ENCODE measurements around the gene PIAS4. TPM values are rescaled to one million over a fixed set of nuclear protein-coding genes. Genes with fewer than 3 reads are reported as not detected.
"Not testable (repeated sequence)": the region's sequence is repeated elsewhere in the genome, so short reads cannot be mapped to it uniquely, and the experiment has no call there.

Gene PIAS4
- 14.7 TPM for total RNA-seq

- DNase-seq, result peak; percentile 99
Observed at GRCh38 chr19:4007021-4007835, at the start of gene PIAS4. TSS of gene PIAS4 (plus strand) at chr19:4007736. CDS start at chr19:4007761, 25 bp downstream.

DNA sequence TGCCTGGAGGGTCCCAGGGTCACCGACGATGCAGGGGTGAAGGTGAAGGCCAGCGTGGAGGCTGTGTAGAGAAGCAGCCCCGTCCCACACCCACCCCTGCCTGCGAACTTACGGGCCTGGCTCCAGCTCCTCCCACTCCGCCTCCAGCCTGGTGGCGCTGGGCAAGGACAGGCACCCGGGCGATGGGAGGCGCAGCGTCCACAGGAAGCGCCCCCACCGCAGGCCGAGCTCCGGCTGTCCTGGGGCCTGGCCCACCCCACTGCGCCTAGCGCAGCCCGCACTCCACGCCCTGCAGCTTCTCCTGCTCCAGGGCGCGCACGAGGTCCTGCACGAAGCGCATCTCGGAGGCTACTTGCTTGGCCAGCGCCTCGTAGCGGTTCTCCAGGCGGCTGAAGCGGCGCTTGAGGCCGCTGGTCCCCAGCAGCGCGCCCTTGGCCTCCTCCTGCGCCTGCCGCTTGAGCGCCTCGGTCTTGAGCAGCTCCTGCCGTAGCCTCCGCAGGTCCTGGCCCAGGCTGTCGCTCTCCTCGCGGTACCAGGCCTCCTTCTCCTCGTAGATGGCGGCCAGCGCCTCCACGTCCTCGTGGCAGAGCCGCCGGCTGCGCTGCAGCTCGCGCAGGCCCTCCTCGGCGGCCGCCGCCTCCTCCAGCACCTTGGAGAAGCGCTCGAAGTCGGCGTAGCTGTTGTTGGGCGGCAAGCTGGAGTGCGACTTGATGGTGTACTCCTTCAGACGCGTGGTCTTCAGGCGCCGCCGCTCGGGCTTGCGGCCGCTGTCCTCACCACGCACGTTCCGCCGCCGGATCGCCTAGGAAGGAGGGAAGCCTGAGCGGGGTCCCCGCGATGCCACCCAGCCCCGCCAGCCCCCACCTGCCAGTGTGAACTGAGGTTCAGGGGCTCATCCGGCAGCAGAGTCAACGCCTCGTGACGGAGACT is 48.4 kb upstream of the PIAS4 start:
- no peak for DNase-seq

- no peak for DNase-seq
Observed at GRCh38 chr19:3959766-3960131, 47.8 kb upstream of the PIAS4 start.

DNA sequence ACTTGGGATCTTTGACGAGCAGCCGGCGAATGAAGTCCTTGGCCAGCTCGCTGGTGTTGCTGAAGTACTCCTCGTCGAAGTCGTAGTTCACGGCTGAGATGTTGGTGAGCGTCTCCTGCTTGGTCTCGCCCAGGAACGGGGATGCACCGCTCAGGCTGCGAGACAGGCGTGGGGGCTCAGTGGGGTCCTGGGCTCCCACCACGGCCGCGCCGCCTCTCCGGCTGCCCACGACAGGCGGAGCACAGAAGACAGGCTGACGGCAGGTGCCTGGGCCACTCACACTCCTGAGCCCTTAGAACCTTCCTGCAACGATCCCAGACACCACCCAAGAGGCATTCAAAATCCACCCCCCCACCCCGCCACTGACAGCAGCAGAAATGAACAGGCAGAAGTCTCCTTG is 46.5 kb upstream of the PIAS4 start:
- DNase-seq, result no peak

DNA sequence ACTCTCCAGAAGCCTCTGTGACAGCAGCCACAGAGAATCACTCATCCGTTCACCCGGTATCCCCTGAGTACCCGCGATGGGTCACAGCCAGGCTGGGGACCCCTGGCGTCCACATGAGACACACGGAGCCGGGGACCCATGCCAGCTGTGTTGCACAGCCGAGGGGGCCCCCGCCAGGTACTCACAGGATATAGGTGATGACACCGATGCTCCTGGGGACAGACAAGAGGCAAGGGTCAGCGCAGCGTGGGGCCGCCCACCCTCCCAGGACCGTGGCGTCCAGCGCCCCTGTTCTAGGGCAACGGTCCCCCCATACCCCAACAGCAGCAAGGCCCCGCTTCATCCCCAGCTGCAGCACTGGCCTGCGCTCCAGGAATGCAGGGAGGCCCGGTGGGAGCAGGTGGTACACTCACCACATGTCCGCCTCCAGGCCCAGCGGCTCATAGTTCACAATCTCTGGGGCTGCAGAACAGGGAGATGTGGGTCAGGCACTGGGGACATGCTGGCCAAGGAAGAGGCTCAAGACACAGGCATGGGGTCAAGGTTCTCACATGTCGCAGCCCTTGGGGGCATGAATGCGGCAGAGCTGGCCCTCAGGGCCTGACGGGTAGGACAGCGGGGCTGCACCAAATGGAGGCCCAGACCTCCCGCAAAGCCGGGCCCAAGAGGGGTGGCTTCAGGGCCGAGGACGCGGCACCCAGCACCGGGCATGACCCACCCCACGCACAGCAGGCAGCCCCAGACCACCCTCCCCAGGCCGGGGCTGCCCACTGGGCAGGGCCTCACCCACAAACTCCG is 43.9 kb upstream of the PIAS4 start:
- DNase-seq, result no peak

- DNase-seq, result no peak
Observed at GRCh38 chr19:3964256-3965194, 43.0 kb upstream of the PIAS4 start.

GRCh38 chr19:3966051-3967017 is 41.2 kb upstream of the PIAS4 start:
- DNase-seq, result no peak

GRCh38 chr19:3967983-3968382 is 39.6 kb upstream of the PIAS4 start:
- DNase-seq, result not testable (repeated sequence)

DNA sequence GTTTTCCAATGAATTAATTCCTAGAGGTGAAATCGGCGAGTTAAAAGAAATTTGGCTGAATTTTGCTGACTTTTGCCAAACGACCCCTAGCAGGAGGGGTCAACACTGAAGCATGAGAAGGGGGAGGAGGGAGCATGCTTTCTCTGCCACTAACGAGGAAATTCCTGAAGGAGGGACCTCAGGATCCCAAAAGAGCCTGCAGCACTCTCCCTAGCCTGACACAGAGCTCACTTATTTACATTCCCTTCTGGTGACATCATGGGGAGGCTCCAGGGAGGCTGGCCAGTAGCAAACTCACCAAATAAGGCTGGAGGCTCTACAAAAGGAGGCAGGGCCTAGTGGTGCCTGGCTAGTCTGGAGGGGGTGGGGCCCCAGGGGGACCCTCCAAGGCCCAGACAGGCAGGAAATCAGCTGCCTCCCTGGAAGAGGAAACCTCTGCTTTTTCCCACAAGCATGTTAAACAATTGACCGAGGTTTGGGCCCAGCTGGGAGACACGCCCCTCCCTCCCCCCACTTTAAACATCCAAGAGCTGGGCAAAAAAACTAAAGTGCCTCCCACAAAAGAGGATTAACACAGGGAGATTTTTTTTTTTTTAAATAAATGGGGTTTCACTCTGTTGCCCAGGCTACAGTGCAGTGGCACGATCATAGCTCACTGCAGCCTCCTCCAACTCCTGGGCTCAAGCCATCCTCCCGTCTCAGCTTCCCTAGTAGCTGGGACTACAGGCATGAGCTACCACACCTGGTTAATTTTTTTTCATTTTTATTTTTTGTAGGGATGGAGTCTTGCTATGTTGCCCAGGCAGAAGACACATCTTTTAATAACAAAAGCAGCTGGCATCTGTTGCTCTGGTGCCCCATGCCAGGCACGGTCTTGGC is 38.7 kb upstream of the PIAS4 start:
- DNase-seq, result peak; percentile 96

- DNase-seq, result peak; percentile 53
Observed at GRCh38 chr19:3969435-3970312, 37.9 kb upstream of the PIAS4 start.

GRCh38 chr19:3970313-3970807 is 37.2 kb upstream of the PIAS4 start:
- DNase-seq, result peak; percentile 23

DNA sequence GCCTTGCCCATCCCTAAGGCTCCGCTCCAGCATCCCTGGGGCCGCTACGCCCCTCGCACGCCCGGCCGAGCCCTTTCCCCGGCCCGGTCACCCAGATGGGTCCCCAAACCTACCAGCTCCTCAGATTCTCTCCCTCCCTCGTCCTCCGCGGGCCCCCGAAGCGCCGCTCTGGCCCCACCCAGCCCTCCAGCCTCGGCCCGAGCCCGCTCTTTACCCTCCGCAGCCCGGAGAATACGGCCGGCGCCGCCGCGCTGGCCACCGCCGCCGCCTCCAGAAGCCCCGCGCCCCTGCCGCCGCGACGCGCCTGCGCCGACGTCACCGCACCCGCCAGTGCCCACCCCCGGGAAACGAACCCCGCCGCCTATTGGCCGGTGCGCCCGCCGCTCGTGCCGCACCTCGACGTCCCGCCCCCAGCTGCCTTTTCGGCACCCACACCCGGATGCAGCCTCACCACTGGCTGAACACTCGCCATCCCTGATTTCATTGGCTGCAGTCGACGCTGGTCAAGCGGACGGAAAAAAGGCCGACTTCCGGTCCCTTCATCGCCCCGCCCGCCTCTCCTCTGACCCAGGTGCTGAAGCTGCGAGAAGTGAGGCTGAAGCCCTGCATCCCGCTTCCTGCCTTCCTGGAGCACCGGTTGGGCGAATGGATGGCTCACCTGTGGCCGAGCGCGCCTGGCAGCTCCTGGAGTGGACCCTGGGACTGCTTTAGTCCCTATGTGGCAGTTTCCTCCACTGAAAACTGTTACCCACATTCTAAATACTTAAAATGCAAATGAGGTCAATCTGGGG is 36.5 kb upstream of the PIAS4 start, which contains the start of gene DAPK3:
Gene DAPK3 (minus strand): TSS at position 292 of the 791 bp plus-strand sequence. CDS start 1,364 bp downstream, outside the sequence.
- DNase-seq, result peak; percentile 99

DNA sequence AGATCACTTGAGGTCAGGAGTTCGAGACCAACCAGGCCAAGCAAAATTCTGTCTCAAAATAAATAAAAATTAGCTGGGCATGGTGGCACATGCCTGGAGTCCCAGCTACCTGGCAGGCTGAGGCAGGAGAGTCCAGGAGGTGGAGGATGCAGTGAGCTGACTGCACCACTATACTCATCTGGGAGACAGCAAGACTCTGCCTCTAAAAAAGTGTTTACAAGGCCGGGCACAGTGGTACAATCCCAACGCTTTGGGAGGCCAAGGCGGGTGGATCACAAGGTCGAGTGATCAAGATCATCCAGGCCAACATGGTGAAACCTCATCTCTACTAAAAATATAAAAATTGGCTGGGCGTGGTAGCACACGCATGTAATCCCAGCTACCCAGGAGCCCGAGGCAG is 32.4 kb upstream of the PIAS4 start:
- DNase-seq, result no peak

GRCh38 chr19:3975637-3976087 is 31.9 kb upstream of the PIAS4 start:
- no peak for DNase-seq

GRCh38 chr19:3976495-3977241 is 30.9 kb upstream of the PIAS4 start:
- DNase-seq, result no peak
